ENCODE results near the gene APOBEC4. TPM values are rescaled to one million over a fixed set of nuclear protein-coding genes. Genes with fewer than 3 reads are reported as not detected.
A peak's percentile ranks its signal among the peaks of the same experiment; 100 is the strongest.

The APOBEC4 gene
- total RNA-seq, 1 experiment from 2014 or later = not detected

- no TSS peak for BruUV-seq (replicated peaks)
- no peak for DNase-seq
- Histone ChIP-seq H3K36me3 (ENCODE audit: low read depth, low read length) (no peaks in the 10 kb centered on the region), H3K4me2 (ENCODE audit: low read length) (no peak overlapping the region), H3K27ac (ENCODE audit: low read length) (no peak overlapping the region), H3K9me2 (replicated peaks; ENCODE audit: low read length) (no peaks in the 10 kb centered on the region), H3K4me1 (ENCODE audit: insufficient read depth, low read length) (no peaks in the 10 kb centered on the region; the same call in 1 of the 2 replicates), H2AFZ (ENCODE audit: low read length) (no peak overlapping the region), H3K4me3 (ENCODE audit: low read length) (no peak overlapping the region), H3K27me3 (ENCODE audit: low read length) (no peaks in the 10 kb centered on the region), H3F3A (ENCODE audit: low read length, unreplicated experiment) (no peaks in the 10 kb centered on the region), H3K9me3 (ENCODE audit: low read length) (no peaks in the 10 kb centered on the region), H3K79me2 (ENCODE audit: low read length) (no peaks in the 10 kb centered on the region), H3K9ac (ENCODE audit: low read length) (no peak overlapping the region), H4K20me1 (ENCODE audit: low read length) (no peaks in the 10 kb centered on the region)
- ATAC-seq = no peak
- CTCF ChIA-PET = no interaction called here
- POLR2A ChIA-PET (ENCODE audit: unreplicated experiment) = no interaction called here
- intact Hi-C loops (cut with micrococcal nuclease) = no loop called here
- TF ChIP-seq EZH2 (IDR thresholded peaks at IDR 0.05; ENCODE audit: low read length, unreplicated experiment) = no peak
Observed at GRCh38 chr1:183702087-183702812, 49.1 kb upstream of the APOBEC4 start.

GRCh38 chr1:183699616-183700160 is 46.6 kb upstream of the APOBEC4 start:
- no peak overlapping the region for H3K4me2 ChIP-seq (ENCODE audit: low read length)
- H3K4me3 ChIP-seq (ENCODE audit: low read length) = no peak overlapping the region
- DNase-seq = peak; percentile 42
- intact Hi-C loops (cut with micrococcal nuclease) = no loop called here
- no peaks in the 10 kb centered on the region for H3K9me3 ChIP-seq (ENCODE audit: low read length)
- H3K27ac ChIP-seq (ENCODE audit: low read length) = no peak overlapping the region
- H4K20me1 ChIP-seq (ENCODE audit: low read length) = no peaks in the 10 kb centered on the region
- H3K4me1 ChIP-seq (ENCODE audit: insufficient read depth, low read length) = no peaks in the 10 kb centered on the region; the same call in 1 of the 2 replicates
- CTCF ChIA-PET = no interaction called here
- H3K27me3 ChIP-seq (ENCODE audit: low read length) = no peaks in the 10 kb centered on the region
- H3K9me2 ChIP-seq (replicated peaks; ENCODE audit: low read length) = no peaks in the 10 kb centered on the region
- no peaks in the 10 kb centered on the region for H3F3A ChIP-seq (ENCODE audit: low read length, unreplicated experiment)
- no peak overlapping the region for H2AFZ ChIP-seq (ENCODE audit: low read length)
- POLR2A ChIA-PET (ENCODE audit: unreplicated experiment) = no interaction called here
- TF ChIP-seq EZH2 (IDR thresholded peaks at IDR 0.05; ENCODE audit: low read length, unreplicated experiment) = no peak
- no peak for TF ChIP-seq EZH2phosphoT487 (IDR thresholded peaks at IDR 0.05; ENCODE audit: borderline replicate concordance, low read length)
- TF ChIP-seq CTCF (conservative IDR thresholded peaks at IDR 0.05; ENCODE audit: low read depth, low read length) = no peak
- no TSS peak for BruUV-seq (replicated peaks)
- ATAC-seq = peak; percentile 57
- no peaks in the 10 kb centered on the region for H3K36me3 ChIP-seq (ENCODE audit: low read depth, low read length)
- no peak overlapping the region for H3K9ac ChIP-seq (ENCODE audit: low read length)
- no peaks in the 10 kb centered on the region for H3K79me2 ChIP-seq (ENCODE audit: low read length)

GRCh38 chr1:183697814-183698590 is 44.9 kb upstream of the APOBEC4 start:
- no peak overlapping the region for H3K4me3 ChIP-seq (ENCODE audit: low read length)
- no TSS peak for BruUV-seq (replicated peaks)
- H3K4me1 ChIP-seq (ENCODE audit: insufficient read depth, low read length) = no peaks in the 10 kb centered on the region; the same call in 1 of the 2 replicates
- no peaks in the 10 kb centered on the region for H4K20me1 ChIP-seq (ENCODE audit: low read length)
- H3K36me3 ChIP-seq (ENCODE audit: low read depth, low read length) = no peaks in the 10 kb centered on the region
- no peaks in the 10 kb centered on the region for H3K9me3 ChIP-seq (ENCODE audit: low read length)
- no peaks in the 10 kb centered on the region for H3K27me3 ChIP-seq (ENCODE audit: low read length)
- intact Hi-C loops (cut with micrococcal nuclease) = no loop called here
- ChIA-PET POLR2A (ENCODE audit: unreplicated experiment) (no interaction called here), CTCF (no interaction called here)
- TF ChIP-seq EZH2phosphoT487 (IDR thresholded peaks at IDR 0.05; ENCODE audit: borderline replicate concordance, low read length) = no peak
- TF ChIP-seq CTCF (conservative IDR thresholded peaks at IDR 0.05; ENCODE audit: low read depth, low read length) = no peak
- TF ChIP-seq EZH2 (IDR thresholded peaks at IDR 0.05; ENCODE audit: low read length, unreplicated experiment) = no peak
- H3K4me2 ChIP-seq (ENCODE audit: low read length) = no peak overlapping the region
- H3K9ac ChIP-seq (ENCODE audit: low read length) = no peak overlapping the region
- no peak overlapping the region for H2AFZ ChIP-seq (ENCODE audit: low read length)
- no peak for DNase-seq
- no peak for ATAC-seq
- no peak overlapping the region for H3K27ac ChIP-seq (ENCODE audit: low read length)
- no peaks in the 10 kb centered on the region for H3K9me2 ChIP-seq (replicated peaks; ENCODE audit: low read length)
- H3K79me2 ChIP-seq (ENCODE audit: low read length) = no peaks in the 10 kb centered on the region
- no peaks in the 10 kb centered on the region for H3F3A ChIP-seq (ENCODE audit: low read length, unreplicated experiment)

All from PC-3 (cell line).